Neural cell (in vitro differentiated cells): ENCODE data around the gene PRSS38. TPM values are rescaled to one million over a fixed set of nuclear protein-coding genes. Genes with fewer than 3 reads are reported as not detected.

Experiments used
- H2AFZ ChIP-seq: fragments of 200-600, 300-800 bp; sonication (generic), shearing (Covaris generic); 2 replicates; pipeline ENCODE4 v1.6.0; 2014; ENCODE audit warnings: low read depth, mild to moderate bottlenecking, antibody characterized with exemption, low read length, moderate library complexity
- H3F3A ChIP-seq: fragments of 200-600 bp; shearing (Covaris generic); 2 replicates; pipeline ENCODE4 v1.6.1; 2016; ENCODE audit warnings: mild to moderate bottlenecking, moderate library complexity, mixed read lengths, antibody characterized with exemption, low read length; ENCODE audit not compliant: insufficient read depth, poor library complexity, severe bottlenecking
- H3K27ac ChIP-seq: fragments of 200-600, 300-800 bp; sonication (generic), shearing (Covaris generic); 2 replicates; pipeline ENCODE4 v1.5.1; 2014; ENCODE audit warnings: mild to moderate bottlenecking, low read length, moderate library complexity
- H3K27me3 ChIP-seq: fragments of 300-800, 200-600 bp; sonication (generic), shearing (Covaris generic); 2 replicates; pipeline ENCODE4 v1.6.0; 2014; ENCODE audit warnings: mild to moderate bottlenecking, low read depth, low read length, moderate library complexity; ENCODE audit not compliant: insufficient read depth
- H3K36me3 ChIP-seq: fragments of 300-800, 200-600 bp; sonication (generic), shearing (Covaris generic); 2 replicates; pipeline ENCODE4 v1.5.1; 2014; ENCODE audit warnings: mild to moderate bottlenecking, antibody characterized with exemption, low read length, moderate library complexity; ENCODE audit not compliant: insufficient read depth
- H3K4me2 ChIP-seq: fragments of 300-800, 200-600 bp; sonication (generic), shearing (Covaris generic); 2 replicates; pipeline ENCODE4 v1.6.0; 2014; ENCODE audit warnings: mild to moderate bottlenecking, low read length
- H3K4me3 ChIP-seq: fragments of 300-800, 200-600 bp; sonication (generic), shearing (Covaris generic); 2 replicates; pipeline ENCODE4 v1.5.1; 2014; ENCODE audit warnings: mild to moderate bottlenecking, low read length, moderate library complexity
- H3K79me2 ChIP-seq: fragments of 200-600 bp; shearing (Covaris generic); replicated peaks from 2 replicates; pipeline ENCODE4 v1.6.0; 2014; ENCODE audit warnings: mild to moderate bottlenecking, low read length, moderate library complexity; ENCODE audit not compliant: insufficient read depth
- H3K9ac ChIP-seq: fragments of 300-800, 200-600 bp; sonication (generic), shearing (Covaris generic); 2 replicates; pipeline ENCODE4 v1.6.1; 2016; ENCODE audit warnings: mild to moderate bottlenecking, low read length, mixed read lengths
- H3K9me2 ChIP-seq: fragments of 200-600 bp; shearing (Covaris generic); 2 replicates; pipeline ENCODE4 v1.6.1; 2016; ENCODE audit warnings: mild to moderate bottlenecking, low read length, mixed read lengths; ENCODE audit not compliant: insufficient read depth
- H3K9me3 ChIP-seq: fragments of 200-600, 300-800 bp; sonication (generic), shearing (Covaris generic); 2 replicates; pipeline ENCODE4 v1.6.1; 2016; ENCODE audit warnings: mild to moderate bottlenecking, mixed run types, low read length, moderate library complexity, mixed read lengths
- H4K20me1 ChIP-seq: fragments of 200-600 bp; shearing (Covaris generic); 2 replicates; pipeline ENCODE4 v1.6.1; 2016; ENCODE audit warnings: mild to moderate bottlenecking, mixed run types; ENCODE audit not compliant: insufficient read depth
- EP300 ChIP-seq: fragments of 450-650 bp; conservative IDR thresholded peaks from 2 replicates; pipeline ENCODE4 v1.6.1; 2014; ENCODE audit warnings: antibody characterized with exemption, mild to moderate bottlenecking, moderate library complexity; ENCODE audit not compliant: poor library complexity, severe bottlenecking
- EZH2 ChIP-seq: fragments of 200-600, 300-800 bp; shearing (Covaris generic), sonication (generic); IDR thresholded peaks from 2 replicates; pipeline ENCODE4 v1.6.1; 2014; ENCODE audit warnings: antibody characterized with exemption, low read length, borderline replicate concordance, mild to moderate bottlenecking; ENCODE audit not compliant: insufficient read depth, poor library complexity, severe bottlenecking
- MXI1 ChIP-seq: fragments of 450-650 bp; conservative IDR thresholded peaks from 2 replicates; pipeline ENCODE4 v1.6.1; 2014; ENCODE audit warnings: antibody characterized with exemption, mild to moderate bottlenecking; ENCODE audit not compliant: poor library complexity, severe bottlenecking
- POLR2AphosphoS5 ChIP-seq: IDR thresholded peaks from 2 replicates; pipeline ENCODE4 v1.6.1; 2012
- RAD21 ChIP-seq: fragments of 450-650 bp; conservative IDR thresholded peaks from 2 replicates; pipeline ENCODE4 v1.6.1; 2014; ENCODE audit warnings: antibody characterized with exemption, mild to moderate bottlenecking, moderate library complexity
- SMC3 ChIP-seq: fragments of 450-650 bp; conservative IDR thresholded peaks from 2 replicates; pipeline ENCODE4 v1.6.1; 2014; ENCODE audit warnings: antibody characterized with exemption, mild to moderate bottlenecking, moderate library complexity; ENCODE audit not compliant: poor library complexity
- TAF1 ChIP-seq: IDR thresholded peaks from 2 replicates; pipeline ENCODE4 v1.6.1; 2012; ENCODE audit warnings: low read depth
- polyA plus RNA-seq: library from polyadenylated mRNA; depleted of rRNA; stranded (reverse); fragments of >200 nt; gene quantifications from 2 replicates; pipeline ENCODE4 v1.2.3, GENCODE V29; 2014
- TF ChIP-seq, protein P1 (sequence below): IDR thresholded peaks from 2 replicates; pipeline ENCODE4 v1.6.1; 2012; ENCODE audit warnings: borderline replicate concordance
- TF ChIP-seq, protein P2 (sequence below): fragments of 450-650 bp; IDR thresholded peaks from 2 replicates; pipeline ENCODE4 v1.5.1; 2014; ENCODE audit warnings: antibody characterized with exemption, mild to moderate bottlenecking, moderate library complexity; ENCODE audit not compliant: poor library complexity, severe bottlenecking

The PRSS38 gene
- polyA plus RNA-seq, 1 donor from 2014 or later: not detected

DNA sequence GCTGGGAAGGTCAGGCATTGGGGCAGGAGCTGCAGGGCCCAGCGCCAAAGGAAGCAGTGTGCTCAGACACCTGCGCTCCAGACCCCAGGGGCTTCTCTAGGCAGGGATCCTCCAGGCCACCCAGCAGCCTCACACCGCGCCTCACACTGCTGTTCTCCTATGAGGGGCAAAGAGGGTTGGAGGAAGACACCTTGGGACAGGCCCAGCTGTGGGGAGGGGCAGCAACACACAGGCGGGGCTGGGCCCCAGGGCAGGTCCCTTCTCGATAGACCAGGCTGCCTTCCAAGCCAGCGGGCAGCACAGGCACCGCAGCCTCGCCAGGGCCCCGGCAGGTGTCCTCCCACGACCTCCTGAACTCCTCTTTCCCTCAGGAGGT lies 20.7 kb upstream of the PRSS38 start:
- Histone ChIP-seq H3K9me3 (no peaks in the 10 kb centered on the region), H3K4me3 (no peak overlapping the region), H3K9me2 (no peaks in the 10 kb centered on the region), H3K27ac (no peak overlapping the region), H3F3A (no peaks in the 10 kb centered on the region), H3K27me3 (no peaks in the 10 kb centered on the region), H3K9ac (no peak overlapping the region), H3K36me3 (no peaks in the 10 kb centered on the region), H2AFZ (no peak overlapping the region), H3K79me2 (no peaks in the 10 kb centered on the region), H3K4me2 (no peak overlapping the region), H4K20me1 (no peaks in the 10 kb centered on the region)
- TF ChIP-seq EZH2 (no peak), POLR2AphosphoS5 (no peak), EP300 (no peak), TAF1 (no peak)
- TF ChIP-seq, protein P1, sequence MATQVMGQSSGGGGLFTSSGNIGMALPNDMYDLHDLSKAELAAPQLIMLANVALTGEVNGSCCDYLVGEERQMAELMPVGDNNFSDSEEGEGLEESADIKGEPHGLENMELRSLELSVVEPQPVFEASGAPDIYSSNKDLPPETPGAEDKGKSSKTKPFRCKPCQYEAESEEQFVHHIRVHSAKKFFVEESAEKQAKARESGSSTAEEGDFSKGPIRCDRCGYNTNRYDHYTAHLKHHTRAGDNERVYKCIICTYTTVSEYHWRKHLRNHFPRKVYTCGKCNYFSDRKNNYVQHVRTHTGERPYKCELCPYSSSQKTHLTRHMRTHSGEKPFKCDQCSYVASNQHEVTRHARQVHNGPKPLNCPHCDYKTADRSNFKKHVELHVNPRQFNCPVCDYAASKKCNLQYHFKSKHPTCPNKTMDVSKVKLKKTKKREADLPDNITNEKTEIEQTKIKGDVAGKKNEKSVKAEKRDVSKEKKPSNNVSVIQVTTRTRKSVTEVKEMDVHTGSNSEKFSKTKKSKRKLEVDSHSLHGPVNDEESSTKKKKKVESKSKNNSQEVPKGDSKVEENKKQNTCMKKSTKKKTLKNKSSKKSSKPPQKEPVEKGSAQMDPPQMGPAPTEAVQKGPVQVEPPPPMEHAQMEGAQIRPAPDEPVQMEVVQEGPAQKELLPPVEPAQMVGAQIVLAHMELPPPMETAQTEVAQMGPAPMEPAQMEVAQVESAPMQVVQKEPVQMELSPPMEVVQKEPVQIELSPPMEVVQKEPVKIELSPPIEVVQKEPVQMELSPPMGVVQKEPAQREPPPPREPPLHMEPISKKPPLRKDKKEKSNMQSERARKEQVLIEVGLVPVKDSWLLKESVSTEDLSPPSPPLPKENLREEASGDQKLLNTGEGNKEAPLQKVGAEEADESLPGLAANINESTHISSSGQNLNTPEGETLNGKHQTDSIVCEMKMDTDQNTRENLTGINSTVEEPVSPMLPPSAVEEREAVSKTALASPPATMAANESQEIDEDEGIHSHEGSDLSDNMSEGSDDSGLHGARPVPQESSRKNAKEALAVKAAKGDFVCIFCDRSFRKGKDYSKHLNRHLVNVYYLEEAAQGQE: no peak

DNA sequence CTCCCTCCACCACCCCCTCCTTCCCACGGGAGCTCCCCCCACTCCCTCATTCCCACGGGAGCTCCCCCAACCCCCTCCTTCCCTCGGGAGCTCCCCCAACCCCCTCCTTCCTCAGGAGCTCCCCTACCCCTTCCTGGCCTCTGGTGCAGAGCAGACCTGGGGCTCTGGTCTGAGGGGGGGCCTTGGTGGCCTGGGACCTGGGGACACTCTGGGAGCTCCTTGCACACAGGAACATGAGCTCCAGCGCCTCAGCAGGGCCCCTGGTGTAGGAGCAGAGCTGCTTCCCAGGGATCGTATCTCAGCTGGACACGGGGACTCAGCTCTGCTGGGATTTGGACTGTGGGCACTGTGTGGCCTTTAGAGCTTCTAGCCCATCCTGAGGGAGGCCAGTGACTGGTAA lies 19.7 kb upstream of the PRSS38 start:
- no peaks in the 10 kb centered on the region for H3F3A ChIP-seq
- no peaks in the 10 kb centered on the region for H3K9me2 ChIP-seq
- TF ChIP-seq TAF1 (no peak), POLR2AphosphoS5 (no peak), EP300 (no peak), MXI1 (no peak), RAD21 (no peak), SMC3 (no peak)
- TF ChIP-seq, protein P2, sequence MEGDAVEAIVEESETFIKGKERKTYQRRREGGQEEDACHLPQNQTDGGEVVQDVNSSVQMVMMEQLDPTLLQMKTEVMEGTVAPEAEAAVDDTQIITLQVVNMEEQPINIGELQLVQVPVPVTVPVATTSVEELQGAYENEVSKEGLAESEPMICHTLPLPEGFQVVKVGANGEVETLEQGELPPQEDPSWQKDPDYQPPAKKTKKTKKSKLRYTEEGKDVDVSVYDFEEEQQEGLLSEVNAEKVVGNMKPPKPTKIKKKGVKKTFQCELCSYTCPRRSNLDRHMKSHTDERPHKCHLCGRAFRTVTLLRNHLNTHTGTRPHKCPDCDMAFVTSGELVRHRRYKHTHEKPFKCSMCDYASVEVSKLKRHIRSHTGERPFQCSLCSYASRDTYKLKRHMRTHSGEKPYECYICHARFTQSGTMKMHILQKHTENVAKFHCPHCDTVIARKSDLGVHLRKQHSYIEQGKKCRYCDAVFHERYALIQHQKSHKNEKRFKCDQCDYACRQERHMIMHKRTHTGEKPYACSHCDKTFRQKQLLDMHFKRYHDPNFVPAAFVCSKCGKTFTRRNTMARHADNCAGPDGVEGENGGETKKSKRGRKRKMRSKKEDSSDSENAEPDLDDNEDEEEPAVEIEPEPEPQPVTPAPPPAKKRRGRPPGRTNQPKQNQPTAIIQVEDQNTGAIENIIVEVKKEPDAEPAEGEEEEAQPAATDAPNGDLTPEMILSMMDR: no peak
- TF ChIP-seq, protein P1: no peak
- no peak overlapping the region for H2AFZ ChIP-seq
- H3K4me3 ChIP-seq: no peak overlapping the region
- no peaks in the 10 kb centered on the region for H3K9me3 ChIP-seq
- H3K9ac ChIP-seq: no peak overlapping the region
- H4K20me1 ChIP-seq: no peaks in the 10 kb centered on the region
- no peaks in the 10 kb centered on the region for H3K27me3 ChIP-seq
- H3K79me2 ChIP-seq: no peaks in the 10 kb centered on the region
- no peak overlapping the region for H3K4me2 ChIP-seq
- no peaks in the 10 kb centered on the region for H3K36me3 ChIP-seq
- no peak overlapping the region for H3K27ac ChIP-seq
